Measurements from ENCODE around the gene CEP43.

The CEP43 gene

DNA sequence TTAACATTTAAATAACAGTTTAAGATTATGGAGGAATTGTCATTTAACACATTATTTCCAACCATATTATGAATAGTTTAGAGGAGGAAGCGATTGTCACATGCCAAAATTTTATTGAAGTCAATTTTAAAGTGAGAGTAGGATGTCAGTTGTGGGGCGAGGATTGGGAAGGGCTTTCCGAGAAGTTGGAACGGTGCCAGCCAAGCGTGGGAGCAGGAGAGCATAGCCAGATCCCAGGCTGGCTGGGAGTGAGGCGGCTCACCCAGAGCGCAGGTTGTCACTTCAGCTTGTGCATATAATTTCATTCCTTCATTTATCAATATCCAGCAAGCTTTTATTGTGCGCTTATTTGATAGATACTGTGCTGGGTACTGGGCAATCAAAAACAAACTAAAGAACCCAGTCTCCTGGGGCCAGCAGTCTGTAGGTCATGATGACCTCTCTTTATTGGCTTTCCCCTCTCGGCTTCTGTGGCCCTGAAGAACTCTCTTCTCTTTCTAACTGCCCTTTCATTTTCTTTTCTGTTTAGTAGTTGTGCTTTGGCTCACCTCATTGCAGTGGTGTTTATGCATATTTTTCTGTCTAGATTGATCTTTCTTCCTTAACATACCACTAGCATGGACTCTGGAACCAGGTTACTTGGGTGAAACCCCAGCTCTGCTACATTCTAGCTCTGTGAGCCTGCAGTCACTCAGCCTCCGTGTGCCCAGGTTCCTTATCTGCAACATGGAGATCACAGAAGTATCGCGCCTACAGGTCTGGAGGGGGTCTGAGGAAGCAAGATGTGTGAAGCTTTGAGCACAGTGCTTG lies 6.4 kb downstream of the CEP43 start:
- DNase-seq (ENCODE audit: low spot score) = no peak
- TF ChIP-seq CTCF (IDR thresholded peaks at IDR 0.05; ENCODE audit: extremely low read depth, insufficient read depth, missing control alignments) = no peak
- in situ Hi-C loops (cut with MboI; ENCODE audit: low pct_unique_long_range_greater_than_20kb, low sequenced_read_pairs, unreplicated experiment) = no loop called here

DNA sequence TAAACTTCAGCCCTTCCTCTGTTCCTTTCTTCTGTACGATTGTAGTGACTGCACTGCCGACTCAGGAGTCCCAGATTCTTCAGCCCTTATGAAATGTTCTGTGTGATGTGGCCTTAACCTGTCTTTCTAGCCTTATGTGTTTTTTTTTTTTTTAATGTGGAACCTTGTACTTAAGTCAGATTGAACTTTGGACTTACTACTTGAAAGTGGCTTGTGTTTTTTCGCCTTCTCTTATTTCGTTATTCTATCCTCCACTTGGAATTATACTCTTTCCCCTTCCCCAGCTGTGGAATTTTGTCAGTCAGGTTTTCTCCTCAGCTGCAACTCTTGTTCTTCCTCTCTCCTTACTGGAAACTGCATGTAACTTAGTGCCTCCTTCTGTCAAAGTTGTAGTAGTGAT lies 8.8 kb downstream of the CEP43 start:
- DNase-seq (ENCODE audit: low spot score) = no peak
- in situ Hi-C loops (cut with MboI; ENCODE audit: low pct_unique_long_range_greater_than_20kb, low sequenced_read_pairs, unreplicated experiment) = no loop called here
- TF ChIP-seq CTCF (IDR thresholded peaks at IDR 0.05; ENCODE audit: extremely low read depth, insufficient read depth, missing control alignments) = no peak

DNA sequence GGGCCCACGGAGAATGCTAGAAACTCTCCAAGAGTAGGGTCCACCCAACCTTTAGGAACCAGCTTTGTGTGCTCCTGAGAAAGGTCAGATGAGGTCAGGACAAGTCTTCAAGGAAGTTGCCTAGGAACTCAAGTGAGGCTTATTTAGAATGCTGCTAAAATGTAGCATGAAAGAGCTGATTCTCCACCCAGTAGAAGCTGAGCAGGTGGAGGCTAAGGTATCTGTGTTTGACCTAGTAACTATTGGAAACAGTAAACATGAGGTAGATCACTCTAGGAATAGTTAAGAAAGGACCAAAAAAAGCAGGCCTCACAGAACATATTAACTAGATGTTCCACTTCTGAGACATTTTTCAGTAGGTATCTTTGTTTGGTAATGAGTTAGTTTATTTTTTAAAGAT lies 13.9 kb downstream of the CEP43 start:
- no peak for DNase-seq (ENCODE audit: low spot score)

DNA sequence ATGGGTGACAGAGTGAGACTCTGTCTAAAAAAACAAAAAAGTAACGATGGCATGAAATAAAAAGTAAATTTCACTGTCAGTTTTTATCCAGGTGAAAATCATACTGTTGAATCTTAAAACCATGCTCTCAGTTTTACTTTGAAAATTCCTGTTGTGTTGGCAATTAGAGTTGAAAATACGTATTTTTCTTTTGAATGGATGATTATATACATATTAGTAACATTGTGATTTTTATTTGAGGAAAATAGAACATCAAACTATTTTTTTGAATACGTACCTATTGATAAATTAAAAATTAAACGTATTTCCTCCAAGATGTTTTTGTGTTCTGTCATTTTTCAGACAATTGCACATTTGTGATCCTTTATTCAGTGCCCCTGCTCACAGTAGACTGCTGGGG lies 14.7 kb downstream of the CEP43 start:
- no peak for DNase-seq (ENCODE audit: low spot score)
- no peak for TF ChIP-seq CTCF (IDR thresholded peaks at IDR 0.05; ENCODE audit: extremely low read depth, insufficient read depth, missing control alignments)
- in situ Hi-C loops (cut with MboI; ENCODE audit: low pct_unique_long_range_greater_than_20kb, low sequenced_read_pairs, unreplicated experiment) = no loop called here

More for the DNA sequence above, 13.9 kb downstream of the CEP43 start:
- in situ Hi-C loops (cut with MboI; ENCODE audit: low pct_unique_long_range_greater_than_20kb, low sequenced_read_pairs, unreplicated experiment) = no loop called here
- no peak for TF ChIP-seq CTCF (IDR thresholded peaks at IDR 0.05; ENCODE audit: extremely low read depth, insufficient read depth, missing control alignments)

DNA sequence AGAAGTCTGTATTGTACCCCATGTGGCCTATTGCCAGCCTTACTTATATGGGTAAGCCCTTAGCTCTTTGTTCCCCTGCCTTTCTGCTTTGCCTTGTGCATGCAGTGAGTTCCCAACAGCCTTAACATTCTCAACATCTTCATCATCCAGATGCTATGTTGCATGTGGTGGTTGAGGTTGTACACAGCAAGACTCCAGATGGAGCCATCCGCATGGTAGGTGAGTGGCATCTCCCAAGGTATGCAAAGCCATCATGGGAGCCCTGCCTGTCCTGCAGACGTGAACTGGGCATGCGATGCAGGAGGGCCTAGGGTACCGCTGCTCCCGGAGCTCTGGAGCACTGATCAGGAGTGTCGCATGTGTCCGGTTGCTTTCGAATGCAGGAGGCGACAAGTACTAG lies 16.1 kb downstream of the CEP43 start:
- in situ Hi-C loops (cut with MboI; ENCODE audit: low pct_unique_long_range_greater_than_20kb, low sequenced_read_pairs, unreplicated experiment) = no loop called here
- no peak for DNase-seq (ENCODE audit: low spot score)
- no peak for TF ChIP-seq CTCF (IDR thresholded peaks at IDR 0.05; ENCODE audit: extremely low read depth, insufficient read depth, missing control alignments)

GRCh38 chr6:167020206-167020605 lies 21.0 kb downstream of the CEP43 start:
- TF ChIP-seq CTCF (IDR thresholded peaks at IDR 0.05; ENCODE audit: extremely low read depth, insufficient read depth, missing control alignments) = no peak
- in situ Hi-C loops (cut with MboI; ENCODE audit: low pct_unique_long_range_greater_than_20kb, low sequenced_read_pairs, unreplicated experiment) = no loop called here
- DNase-seq (ENCODE audit: low spot score) = peak; percentile 42
